GM21825 (cell line): ENCODE results near the gene SEMA4D.
A peak's percentile ranks its signal among the peaks of the same experiment; 100 is the strongest.

Source experiments
- ATAC-seq: cut with Tn5 transposase; IDR thresholded peaks from one replicate; pipeline ENCODE4 v1.9.1; 2021; ENCODE audit warnings: mild to moderate bottlenecking, moderate library complexity; ENCODE audit not compliant: unreplicated experiment

The SEMA4D gene

GRCh38 chr9:89529243-89530035 lies 31.5 kb upstream of the SEMA4D start:
- ATAC-seq, result no peak

GRCh38 chr9:89528540-89528939 lies 30.6 kb upstream of the SEMA4D start:
- ATAC-seq, result no peak

GRCh38 chr9:89528131-89528530 lies 30.2 kb upstream of the SEMA4D start:
- ATAC-seq, result no peak

GRCh38 chr9:89527084-89527483 lies 29.2 kb upstream of the SEMA4D start:
- no peak for ATAC-seq

- no peak for ATAC-seq
Measured at GRCh38 chr9:89526667-89527066, 28.8 kb upstream of the SEMA4D start.

GRCh38 chr9:89525446-89526374 lies 27.8 kb upstream of the SEMA4D start:
- ATAC-seq, result no peak

GRCh38 chr9:89524963-89525362 lies 27.1 kb upstream of the SEMA4D start:
- no peak for ATAC-seq

GRCh38 chr9:89523948-89524347 lies 26.0 kb upstream of the SEMA4D start:
- no peak for ATAC-seq

GRCh38 chr9:89522959-89523285 lies 25.0 kb upstream of the SEMA4D start:
- no peak for ATAC-seq

- peak; percentile 92 for ATAC-seq
Measured at GRCh38 chr9:89522261-89522958, 24.5 kb upstream of the SEMA4D start.

GRCh38 chr9:89519366-89519805 lies 21.5 kb upstream of the SEMA4D start:
- no peak for ATAC-seq

- no peak for ATAC-seq
Measured at GRCh38 chr9:89518466-89519365, 20.8 kb upstream of the SEMA4D start.

GRCh38 chr9:89515416-89515815 lies 17.5 kb upstream of the SEMA4D start:
- ATAC-seq, result no peak

- ATAC-seq, result no peak
Measured at GRCh38 chr9:89514956-89515355, 17.0 kb upstream of the SEMA4D start.

- no peak for ATAC-seq
Measured at GRCh38 chr9:89514337-89514736, 16.4 kb upstream of the SEMA4D start.

- no peak for ATAC-seq
Measured at GRCh38 chr9:89513837-89514236, 15.9 kb upstream of the SEMA4D start.

GRCh38 chr9:89512382-89512781 lies 14.5 kb upstream of the SEMA4D start:
- no peak for ATAC-seq

GRCh38 chr9:89508951-89509615 lies 11.2 kb upstream of the SEMA4D start:
- no peak for ATAC-seq

- ATAC-seq, result no peak
Measured at GRCh38 chr9:89505911-89506310, 8.0 kb upstream of the SEMA4D start.

- ATAC-seq, result no peak
Measured at GRCh38 chr9:89505048-89505447, 7.1 kb upstream of the SEMA4D start.
